Liver (tissue), 9 donors: ENCODE data around the gene QSOX1. TPM values are rescaled to one million over a fixed set of nuclear protein-coding genes. Genes with fewer than 3 reads are reported as not detected.

Experiments used
- DNase-seq: peaks from one replicate; pipeline ENCODE4 v3.0.0-alpha.2; 2017; ENCODE audit warnings: low spot score
- H3K27ac ChIP-seq, 2 donors: one replicate each; pipeline ENCODE4 v1.7.0; 2013; ENCODE audit warnings: inconsistent platforms in 2 of 2, low read length in 2 of 2, control low read depth in 1 of 2, low read depth in 1 of 2, mild to moderate bottlenecking in 1 of 2
- H3K27me3 ChIP-seq, 4 donors: one replicate each; pipeline versions ENCODE4 v1.6.1 to v1.7.0; 2013; ENCODE audit warnings: low read length in 3 of 4, inconsistent platforms in 1 of 4, mild to moderate bottlenecking in 1 of 4, moderate library complexity in 1 of 4; ENCODE audit not compliant: control insufficient read depth in 4 of 4, insufficient read depth in 4 of 4
- H3K36me3 ChIP-seq, 4 donors: one replicate each; pipeline versions ENCODE4 v1.6.1 to v1.7.0; 2013; ENCODE audit warnings: low read length in 3 of 4, mild to moderate bottlenecking in 3 of 4, low read depth in 1 of 4, moderate library complexity in 1 of 4; ENCODE audit not compliant: control insufficient read depth in 4 of 4, insufficient read depth in 3 of 4
- H3K4me1 ChIP-seq, 4 donors: one replicate each; pipeline versions ENCODE4 v1.6.1 to v1.7.0; 2013; ENCODE audit warnings: low read length in 3 of 4, mild to moderate bottlenecking in 3 of 4, moderate library complexity in 1 of 4; ENCODE audit not compliant: control insufficient read depth in 4 of 4, insufficient read depth in 4 of 4
- H3K4me3 ChIP-seq, 3 donors: one replicate each; pipeline versions ENCODE4 v1.6.1 to v1.7.0; 2013; ENCODE audit warnings: low read length in 3 of 3, control low read depth in 1 of 3, low read depth in 1 of 3, mild to moderate bottlenecking in 1 of 3
- H3K9ac ChIP-seq, 2 donors: one replicate each; pipeline ENCODE4 v1.7.0; 2013; ENCODE audit warnings: low read length in 2 of 2, mild to moderate bottlenecking in 2 of 2, moderate library complexity in 2 of 2, control low read depth in 1 of 2, low read depth in 1 of 2
- H3K9me3 ChIP-seq, 4 donors: one replicate each; pipeline versions ENCODE4 v1.6.1 to v1.7.0; 2013; ENCODE audit warnings: low read length in 3 of 4; ENCODE audit not compliant: control insufficient read depth in 4 of 4
- ATF3 ChIP-seq: IDR thresholded peaks from 2 replicates; pipeline ENCODE4 v1.6.1; 2016; ENCODE audit warnings: antibody characterized with exemption
- CTCF ChIP-seq: fragments of 150-350 bp; IDR thresholded peaks from 2 replicates; pipeline ENCODE4 v1.5.1; 2017; ENCODE audit warnings: improper control_type of control experiment, low read depth, low read length; ENCODE audit not compliant: missing input control
- EGR1 ChIP-seq, 2 donors: IDR thresholded peaks; 2 replicates each; pipeline ENCODE4 v1.6.1; 2016 to 2018; ENCODE audit warnings: antibody characterized with exemption in 2 of 2, low read depth in 2 of 2
- FOXA1 ChIP-seq: IDR thresholded peaks from 2 replicates; pipeline ENCODE4 v1.6.1; 2016; ENCODE audit warnings: antibody characterized with exemption
- FOXA2 ChIP-seq: IDR thresholded peaks from 2 replicates; pipeline ENCODE4 v1.6.1; 2016; ENCODE audit warnings: antibody characterized with exemption
- GABPA ChIP-seq, 2 donors: IDR thresholded peaks in 1 of 2; conservative IDR thresholded peaks in 1 of 2; 2 replicates each; pipeline ENCODE4 v1.6.1; 2016; ENCODE audit warnings: antibody characterized with exemption in 2 of 2, mild to moderate bottlenecking in 1 of 2, moderate library complexity in 1 of 2
- HNF4A ChIP-seq, 2 donors: conservative IDR thresholded peaks; 2 replicates each; pipeline ENCODE4 v1.6.1; 2016; ENCODE audit warnings: antibody characterized with exemption in 2 of 2, mild to moderate bottlenecking in 2 of 2
- HNF4G ChIP-seq: IDR thresholded peaks from 2 replicates; pipeline ENCODE4 v1.6.1; 2016; ENCODE audit warnings: antibody characterized with exemption
- JUND ChIP-seq, 2 donors: IDR thresholded peaks; 2 replicates each; pipeline ENCODE4 v1.6.1; 2016; ENCODE audit warnings: antibody characterized with exemption in 2 of 2
- MAX ChIP-seq: IDR thresholded peaks from 2 replicates; pipeline ENCODE4 v1.6.1; 2016; ENCODE audit warnings: antibody characterized with exemption
- NR2F2 ChIP-seq: IDR thresholded peaks from 2 replicates; pipeline ENCODE4 v1.6.1; 2016; ENCODE audit warnings: antibody characterized with exemption
- RAD21 ChIP-seq, 2 donors: IDR thresholded peaks; 2 replicates each; pipeline ENCODE4 v1.6.1; 2016; ENCODE audit warnings: antibody characterized with exemption in 2 of 2, mild to moderate bottlenecking in 2 of 2
- RXRA ChIP-seq, 2 donors: IDR thresholded peaks; 2 replicates each; pipeline ENCODE4 v1.6.1; 2017 to 2018; ENCODE audit warnings: antibody characterized with exemption in 2 of 2, mild to moderate bottlenecking in 1 of 2
- SP1 ChIP-seq: IDR thresholded peaks from 2 replicates; pipeline ENCODE4 v1.6.1; 2018; ENCODE audit warnings: antibody characterized with exemption, mild to moderate bottlenecking
- TAF1 ChIP-seq: conservative IDR thresholded peaks from 2 replicates; pipeline ENCODE4 v1.6.1; 2016; ENCODE audit warnings: antibody characterized with exemption, mild to moderate bottlenecking
- YY1 ChIP-seq: IDR thresholded peaks from 2 replicates; pipeline ENCODE4 v1.6.1; 2016; ENCODE audit warnings: antibody characterized with exemption, mild to moderate bottlenecking
- ZBTB33 ChIP-seq: IDR thresholded peaks from 2 replicates; pipeline ENCODE4 v1.6.1; 2016; ENCODE audit warnings: antibody characterized with exemption
- WGBS: extraction: QIAGEN DNeasy Blood & Tissue Kit; methylation state at CpG from one replicate; pipeline ENCODE4 v1.1.7; 2013; 5-methylcytosine and 5-hydroxymethylcytosine counted together
- polyA plus RNA-seq, 2 donors: library from polyadenylated mRNA; stranded (reverse) in 1 of 2; unstranded in 1 of 2; fragments of 200-250 nt in 1 of 2; fragments of >200 nt in 1 of 2; fragmentation: Nextera tagmentation in 1 of 2; extraction: Ambion mirVana in 1 of 2; gene quantifications; one replicate each; pipeline versions ENCODE4 v1.2.1 to v1.2.3, GENCODE V29; 2013 to 2015
- total RNA-seq, 2 donors: library from RNA; depleted of rRNA; stranded (reverse); fragments of >200 nt; gene quantifications; one replicate each; pipeline ENCODE4 v1.2.3, GENCODE V29; 2014
- donor health status: healthy.
- donor health status: healthy.
- donor health status: healthy.
- donor health status: healthy.
- donor health status: healthy.

Gene QSOX1
- total and polyA plus RNA-seq, 4 donors, result 14.3 to 49.2 (median 38.1) TPM

- TF ChIP-seq GABPA (IDR thresholded peaks at IDR 0.05 in 1 of 2, conservative IDR thresholded peaks at IDR 0.05 in 1 of 2), result no peak
- TF ChIP-seq HNF4A (conservative IDR thresholded peaks at IDR 0.05), result no peak
- no peak for TF ChIP-seq FOXA2
- TF ChIP-seq ATF3, result no peak
- TF ChIP-seq RAD21 (IDR thresholded peaks at IDR 0.05), result no peak
- TF ChIP-seq YY1, result no peak
- TF ChIP-seq NR2F2, result no peak
- no peak for TF ChIP-seq SP1
- no peak for TF ChIP-seq EGR1 (IDR thresholded peaks at IDR 0.05; ENCODE audit: low read depth in 2 of 2)
- TF ChIP-seq HNF4G, result no peak
- no peak for TF ChIP-seq JUND (IDR thresholded peaks at IDR 0.05)
- no peak for TF ChIP-seq MAX
- Histone ChIP-seq H3K36me3 (peaks cover 0 to 4% (median 0%) of the 10 kb centered on the region in 4 donors), H3K4me3 (no peak overlapping the region), H3K9me3 (no peaks in the 10 kb centered on the region), H3K27ac (no peak overlapping the region), H3K9ac (no peak overlapping the region), H3K27me3 (no peaks in the 10 kb centered on the region), H3K4me1 (no peaks in the 10 kb centered on the region)
- DNase-seq, result no peak
- WGBS, result 48% methylated on average over 4 of the region's 4 CpGs
Measured at GRCh38 chr1:180177931-180178330, 23.3 kb downstream of the QSOX1 start.

- no peaks in the 10 kb centered on the region for H3K9me3 ChIP-seq
- no peaks in the 10 kb centered on the region for H3K27me3 ChIP-seq
- no peak overlapping the region for H3K4me3 ChIP-seq
- H3K27ac ChIP-seq, result no peak overlapping the region
- DNase-seq, result peak; percentile 80
- peaks cover 0 to 4% (median 0%) of the 10 kb centered on the region in 4 donors for H3K36me3 ChIP-seq
- no peak for TF ChIP-seq GABPA (IDR thresholded peaks at IDR 0.05 in 1 of 2, conservative IDR thresholded peaks at IDR 0.05 in 1 of 2)
- TF ChIP-seq CTCF, result peak; percentile 97
- peak; percentile 97 for TF ChIP-seq RAD21 (IDR thresholded peaks at IDR 0.05)
- TF ChIP-seq ATF3, result no peak
- H3K4me1 ChIP-seq, result no peaks in the 10 kb centered on the region
- WGBS, result 59% methylated on average over 12 of the region's 12 CpGs
- no peak overlapping the region for H3K9ac ChIP-seq
Measured at GRCh38 chr1:180178511-180179161, 24.0 kb downstream of the QSOX1 start.

- Histone ChIP-seq H3K9me3 (no peaks in the 10 kb centered on the region), H3K4me3 (no peak overlapping the region), H3K9ac (no peak overlapping the region), H3K36me3 (peaks cover 0 to 6% (median 2%) of the 10 kb centered on the region in 4 donors), H3K27me3 (no peaks in the 10 kb centered on the region), H3K27ac (no peak overlapping the region), H3K4me1 (no peaks in the 10 kb centered on the region)
- DNase-seq, result no peak
- WGBS, result 81% methylated on average over 12 of the region's 12 CpGs
- TF ChIP-seq EGR1 (IDR thresholded peaks at IDR 0.05; ENCODE audit: low read depth in 2 of 2) (no peak), TAF1 (no peak), ATF3 (no peak), SP1 (no peak), JUND (IDR thresholded peaks at IDR 0.05) (no peak), FOXA1 (no peak), RXRA (IDR thresholded peaks at IDR 0.05) (no peak), CTCF (no peak), GABPA (IDR thresholded peaks at IDR 0.05 in 1 of 2, conservative IDR thresholded peaks at IDR 0.05 in 1 of 2) (no peak), ZBTB33 (no peak), NR2F2 (no peak)
Measured at GRCh38 chr1:180179162-180179957, 24.7 kb downstream of the QSOX1 start.
